ENCODE measurements around the gene ABHD14A.

ABHD14A gene

DNA sequence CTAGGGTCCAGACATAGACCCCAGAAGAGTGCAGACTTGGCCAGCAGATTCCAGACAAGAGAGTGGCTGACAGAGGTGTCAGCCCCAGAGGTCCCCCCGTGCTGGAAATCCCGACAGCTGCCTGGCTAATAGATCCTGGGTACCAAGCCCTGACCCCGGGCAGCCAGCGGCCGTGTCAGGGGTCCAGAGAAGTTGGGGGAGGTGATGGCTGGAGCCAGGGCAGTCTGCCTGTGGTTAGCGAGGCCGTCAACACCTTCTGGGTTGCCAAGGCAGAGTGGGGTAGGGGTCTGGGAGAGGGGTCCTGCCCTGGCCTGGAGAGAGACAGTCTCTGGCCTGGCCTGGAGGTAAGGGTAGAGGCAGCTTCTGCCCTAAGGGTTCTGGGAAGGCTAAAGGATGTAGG lies 45.9 kb downstream of the ABHD14A start:
- Histone ChIP-seq H3K4me3 (ENCODE audit: insufficient read depth, low read length, poor library complexity, severe bottlenecking) (no peak overlapping the region), H3K9ac (ENCODE audit: low read length) (no peak overlapping the region), H3K27me3 (ENCODE audit: low read length) (no peaks in the 10 kb centered on the region), H3K9me2 (replicated peaks; ENCODE audit: insufficient read depth, low read length) (no peaks in the 10 kb centered on the region), H3F3A (ENCODE audit: insufficient read depth) (no peaks in the 10 kb centered on the region), H3K4me2 (ENCODE audit: low read depth, low read length, poor library complexity, severe bottlenecking) (no peak overlapping the region), H3K79me2 (ENCODE audit: insufficient read depth, low read length) (no peaks in the 10 kb centered on the region), H3K9me3 (ENCODE audit: insufficient read depth, low read length) (no peaks in the 10 kb centered on the region), H4K20me1 (ENCODE audit: low read depth, low read length) (no peaks in the 10 kb centered on the region), H2AFZ (ENCODE audit: low read depth, low read length, severe bottlenecking) (no peak overlapping the region), H3K36me3 (ENCODE audit: low read length) (no peaks in the 10 kb centered on the region), H3K27ac (ENCODE audit: low read depth, low read length) (no peak overlapping the region)
- TF ChIP-seq, protein P1, sequence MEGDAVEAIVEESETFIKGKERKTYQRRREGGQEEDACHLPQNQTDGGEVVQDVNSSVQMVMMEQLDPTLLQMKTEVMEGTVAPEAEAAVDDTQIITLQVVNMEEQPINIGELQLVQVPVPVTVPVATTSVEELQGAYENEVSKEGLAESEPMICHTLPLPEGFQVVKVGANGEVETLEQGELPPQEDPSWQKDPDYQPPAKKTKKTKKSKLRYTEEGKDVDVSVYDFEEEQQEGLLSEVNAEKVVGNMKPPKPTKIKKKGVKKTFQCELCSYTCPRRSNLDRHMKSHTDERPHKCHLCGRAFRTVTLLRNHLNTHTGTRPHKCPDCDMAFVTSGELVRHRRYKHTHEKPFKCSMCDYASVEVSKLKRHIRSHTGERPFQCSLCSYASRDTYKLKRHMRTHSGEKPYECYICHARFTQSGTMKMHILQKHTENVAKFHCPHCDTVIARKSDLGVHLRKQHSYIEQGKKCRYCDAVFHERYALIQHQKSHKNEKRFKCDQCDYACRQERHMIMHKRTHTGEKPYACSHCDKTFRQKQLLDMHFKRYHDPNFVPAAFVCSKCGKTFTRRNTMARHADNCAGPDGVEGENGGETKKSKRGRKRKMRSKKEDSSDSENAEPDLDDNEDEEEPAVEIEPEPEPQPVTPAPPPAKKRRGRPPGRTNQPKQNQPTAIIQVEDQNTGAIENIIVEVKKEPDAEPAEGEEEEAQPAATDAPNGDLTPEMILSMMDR (IDR thresholded peaks at IDR 0.05; ENCODE audit: insufficient read depth, low read length, poor library complexity, severe bottlenecking) = no peak
- TF ChIP-seq EZH2phosphoT487 (conservative IDR thresholded peaks at IDR 0.05; ENCODE audit: low read length) = no peak

DNA sequence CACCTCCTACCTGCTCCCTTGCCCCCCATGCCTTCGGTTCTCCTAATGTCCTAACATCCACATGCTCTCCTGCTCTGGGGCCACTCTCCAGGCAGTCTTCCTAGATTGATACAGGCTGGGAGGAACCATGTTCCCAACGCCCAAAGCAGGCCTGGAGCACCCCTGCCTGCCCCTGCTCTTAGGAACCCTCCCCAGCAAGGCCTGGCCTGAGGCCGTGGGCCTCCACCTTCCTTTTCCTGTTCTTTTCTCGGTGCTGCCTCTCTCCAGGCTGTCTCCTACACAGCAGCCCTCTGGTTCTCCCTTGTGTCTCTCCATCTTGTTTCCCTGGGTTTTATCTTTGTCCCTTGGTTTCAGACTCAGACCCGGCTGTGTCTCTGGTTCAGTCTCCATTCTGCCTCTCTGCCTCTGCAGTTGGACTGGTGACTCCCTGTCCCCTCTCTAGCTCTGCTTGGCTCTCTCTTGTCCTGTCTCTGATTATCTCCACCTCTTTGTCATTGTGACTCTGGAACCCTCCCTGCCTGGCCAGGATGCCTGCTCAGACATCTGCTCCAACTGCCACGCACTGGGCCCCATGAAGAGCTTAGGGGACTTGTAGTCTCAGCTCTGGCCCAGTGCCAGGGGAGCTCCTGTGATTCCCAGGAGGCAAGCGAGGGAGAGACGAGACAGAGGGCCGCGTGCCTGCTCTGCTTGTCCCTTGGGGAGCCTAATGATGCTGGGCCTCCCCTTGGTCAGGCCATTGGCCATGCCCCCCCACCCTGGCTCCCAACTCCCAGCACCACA lies 46.8 kb downstream of the ABHD14A start:
- Histone ChIP-seq H3K9me2 (replicated peaks; ENCODE audit: insufficient read depth, low read length) (no peaks in the 10 kb centered on the region), H3K79me2 (ENCODE audit: insufficient read depth, low read length) (no peaks in the 10 kb centered on the region), H3K27me3 (ENCODE audit: low read length) (no peaks in the 10 kb centered on the region), H4K20me1 (ENCODE audit: low read depth, low read length) (no peaks in the 10 kb centered on the region), H2AFZ (ENCODE audit: low read depth, low read length, severe bottlenecking) (no peak overlapping the region), H3K27ac (ENCODE audit: low read depth, low read length) (no peak overlapping the region), H3K9ac (ENCODE audit: low read length) (no peak overlapping the region), H3K9me3 (ENCODE audit: insufficient read depth, low read length) (no peaks in the 10 kb centered on the region), H3F3A (ENCODE audit: insufficient read depth) (no peaks in the 10 kb centered on the region), H3K36me3 (ENCODE audit: low read length) (no peaks in the 10 kb centered on the region), H3K4me3 (ENCODE audit: insufficient read depth, low read length, poor library complexity, severe bottlenecking) (no peak overlapping the region), H3K4me2 (ENCODE audit: low read depth, low read length, poor library complexity, severe bottlenecking) (no peak overlapping the region)
- TF ChIP-seq, protein P1 (IDR thresholded peaks at IDR 0.05; ENCODE audit: insufficient read depth, low read length, poor library complexity, severe bottlenecking) = no peak
- no peak for TF ChIP-seq EZH2phosphoT487 (conservative IDR thresholded peaks at IDR 0.05; ENCODE audit: low read length)

DNA sequence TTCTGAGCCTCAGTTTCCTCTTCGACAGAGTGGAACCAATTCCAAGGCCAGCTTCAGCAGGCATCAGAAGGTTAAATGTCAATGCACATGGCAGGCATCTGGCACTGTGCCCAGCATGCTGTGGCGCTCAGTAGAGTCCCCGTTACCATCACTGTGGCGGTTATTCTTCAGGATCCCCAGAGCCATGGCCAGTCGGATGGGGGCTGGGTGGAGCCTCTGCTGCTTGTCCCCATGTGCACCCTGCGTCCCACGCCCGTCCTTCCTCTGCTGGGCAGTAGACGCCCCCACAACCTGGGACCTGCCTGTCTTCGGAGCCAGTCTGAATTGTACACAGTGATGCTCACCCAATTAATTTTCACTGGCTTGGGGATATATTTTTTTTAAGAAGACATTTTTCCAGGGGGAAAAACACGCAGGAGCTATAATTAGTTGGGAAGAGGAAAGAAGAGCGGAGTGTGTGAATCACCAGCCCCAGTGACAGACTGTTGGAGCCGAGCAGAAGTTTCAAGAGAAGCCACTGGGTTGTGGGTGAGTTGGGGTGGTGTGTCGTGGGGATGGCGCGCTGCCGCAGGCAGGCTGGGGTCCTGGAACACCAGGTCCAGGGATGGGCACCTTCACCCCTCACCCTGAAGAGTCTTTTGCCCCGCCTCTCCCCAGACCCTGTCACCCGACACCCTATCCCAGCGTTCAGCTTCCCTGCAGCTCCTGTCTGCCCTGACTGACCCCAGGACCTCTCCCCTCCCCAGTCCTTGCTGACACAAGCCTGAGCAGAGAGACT lies 47.6 kb downstream of the ABHD14A start:
- Histone ChIP-seq H3K79me2 (ENCODE audit: insufficient read depth, low read length) (no peaks in the 10 kb centered on the region), H3K27me3 (ENCODE audit: low read length) (no peaks in the 10 kb centered on the region), H3K9me2 (replicated peaks; ENCODE audit: insufficient read depth, low read length) (no peaks in the 10 kb centered on the region), H3K9ac (ENCODE audit: low read length) (no peak overlapping the region), H2AFZ (ENCODE audit: low read depth, low read length, severe bottlenecking) (no peak overlapping the region), H3K36me3 (ENCODE audit: low read length) (no peaks in the 10 kb centered on the region), H3K9me3 (ENCODE audit: insufficient read depth, low read length) (no peaks in the 10 kb centered on the region), H3K4me2 (ENCODE audit: low read depth, low read length, poor library complexity, severe bottlenecking) (no peak overlapping the region), H3K4me3 (ENCODE audit: insufficient read depth, low read length, poor library complexity, severe bottlenecking) (no peak overlapping the region), H4K20me1 (ENCODE audit: low read depth, low read length) (no peaks in the 10 kb centered on the region), H3F3A (ENCODE audit: insufficient read depth) (no peaks in the 10 kb centered on the region), H3K27ac (ENCODE audit: low read depth, low read length) (no peak overlapping the region)
- TF ChIP-seq, protein P1 (IDR thresholded peaks at IDR 0.05; ENCODE audit: insufficient read depth, low read length, poor library complexity, severe bottlenecking) = no peak
- TF ChIP-seq EZH2phosphoT487 (conservative IDR thresholded peaks at IDR 0.05; ENCODE audit: low read length) = no peak

Measured in SU-DHL-6 (cell line).